Muscle layer of colon (tissue), 2 donors: ENCODE measurements around the gene HDAC9.

Experiments used
- H3K27ac ChIP-seq: one replicate; pipeline ENCODE4 v1.7.0; 2013; ENCODE audit warnings: low read depth, mild to moderate bottlenecking, low read length, moderate library complexity
- H3K27me3 ChIP-seq, 2 donors: one replicate each; pipeline ENCODE4 v1.7.0; 2013; ENCODE audit warnings: low read length in 2 of 2, mild to moderate bottlenecking in 2 of 2; ENCODE audit not compliant: insufficient read depth in 2 of 2, control insufficient read depth in 1 of 2
- H3K36me3 ChIP-seq: one replicate; pipeline ENCODE4 v1.7.0; 2013; ENCODE audit warnings: mild to moderate bottlenecking, low read length; ENCODE audit not compliant: insufficient read depth
- H3K4me1 ChIP-seq: one replicate; pipeline ENCODE4 v1.7.0; 2013; ENCODE audit warnings: mild to moderate bottlenecking, low read length; ENCODE audit not compliant: insufficient read depth
- H3K4me3 ChIP-seq, 2 donors: one replicate each; pipeline ENCODE4 v1.7.0; 2013; ENCODE audit warnings: low read length in 2 of 2, low read depth in 1 of 2, mild to moderate bottlenecking in 1 of 2, moderate library complexity in 1 of 2
- H3K9ac ChIP-seq: one replicate; pipeline ENCODE4 v1.7.0; 2013; ENCODE audit warnings: low read length
- H3K9me3 ChIP-seq: one replicate; pipeline ENCODE4 v1.7.0; 2013; ENCODE audit warnings: mild to moderate bottlenecking, low read length
- donor health status: abdominal sarcoma.
- donor health status: Adenocarcinoma of cecum.

HDAC9 gene

DNA sequence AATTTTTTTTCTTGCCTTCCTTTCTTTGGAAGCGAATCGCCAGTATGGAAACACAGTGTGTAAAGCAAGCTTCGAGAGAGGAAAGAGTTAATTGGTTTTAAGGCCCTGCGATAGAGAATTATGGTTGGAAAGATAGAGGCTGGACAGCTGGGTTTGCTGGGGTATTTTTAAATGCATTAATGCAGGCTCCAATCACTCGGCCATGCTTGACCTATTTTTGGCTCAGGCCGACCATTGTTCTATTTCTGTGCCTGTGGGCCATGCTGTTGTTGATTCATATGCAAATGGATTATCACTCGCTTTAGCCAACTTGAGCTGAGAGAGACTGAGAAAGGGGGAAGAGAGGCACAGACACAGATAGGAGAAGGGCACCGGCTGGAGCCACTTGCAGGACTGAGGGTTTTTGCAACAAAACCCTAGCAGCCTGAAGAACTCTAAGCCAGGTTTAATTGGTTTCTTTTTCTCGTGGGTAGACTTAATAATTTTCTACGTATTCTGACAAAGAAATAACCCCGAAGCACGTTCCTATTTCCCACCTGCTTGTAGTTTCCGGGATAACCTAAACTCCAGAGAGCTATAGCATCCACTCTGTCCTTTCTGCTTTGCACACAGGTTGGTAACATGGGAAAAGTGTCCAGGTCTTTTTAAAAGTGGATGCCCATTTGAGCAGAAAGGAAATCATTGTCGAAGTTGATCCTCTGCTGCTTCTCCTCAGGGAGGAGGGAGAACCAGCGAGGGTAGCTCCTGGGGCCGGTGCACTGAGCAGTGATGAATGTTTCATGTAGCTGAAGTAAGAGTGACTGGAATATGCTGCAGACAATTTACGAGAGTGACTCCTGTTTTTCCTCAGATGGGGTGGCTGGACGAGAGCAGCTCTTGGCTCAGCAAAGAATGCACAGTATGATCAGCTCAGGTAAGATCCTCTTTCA, at the start of gene HDAC9:
HDAC9 (plus strand) TSS at position 338 of the 929 bp plus-strand sequence; CDS start at position 892, 554 bp downstream.
- H3K27ac ChIP-seq: no peak within 1 kb of the TSS
- no peak within 1 kb of the TSS for H3K9ac ChIP-seq

DNA sequence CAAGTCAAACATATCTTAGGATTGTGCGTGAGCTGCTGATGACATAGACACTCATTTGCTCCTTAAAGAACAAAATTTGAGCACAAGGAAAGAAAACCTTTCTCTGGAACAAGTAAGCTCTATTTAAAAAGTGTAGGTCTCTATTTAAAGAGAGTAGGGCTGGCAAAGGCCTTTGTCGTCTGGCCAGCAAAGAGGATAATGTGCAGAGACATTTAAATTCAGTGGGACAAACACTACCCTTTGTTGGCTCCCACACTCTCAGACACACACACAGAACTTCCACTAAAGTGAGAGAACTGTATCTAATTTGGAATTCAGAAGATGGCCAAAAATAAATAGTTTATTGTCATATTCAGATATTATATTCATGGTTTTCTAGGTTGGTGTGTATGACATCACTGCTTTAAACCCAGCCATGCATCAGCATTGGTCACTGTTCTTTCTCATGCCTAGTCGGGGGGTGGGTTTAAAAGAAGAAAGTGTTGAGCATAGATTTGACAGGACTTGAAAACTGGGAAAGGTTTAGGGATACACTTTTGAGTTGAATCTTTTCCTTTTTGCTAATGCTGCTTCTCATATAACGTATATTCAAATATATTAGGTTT, 49.5 kb upstream of the HDAC9 start:
- Histone ChIP-seq H3K4me3 (no peak overlapping the region), H3K27me3 (no peaks in the 10 kb centered on the region), H3K4me1 (peaks cover 5% of the 10 kb centered on the region), H3K9ac (no peak overlapping the region), H3K27ac (no peak overlapping the region), H3K9me3 (no peaks in the 10 kb centered on the region), H3K36me3 (no peaks in the 10 kb centered on the region)

More for the DNA sequence above, at the start of gene HDAC9:
- H3K36me3 ChIP-seq: no peaks in the 10 kb centered on the region
- no peaks in the 10 kb centered on the region for H3K9me3 ChIP-seq
- H3K4me3 ChIP-seq: peak within 1 kb of the TSS in 1 of 2 donors; percentile 71
- H3K27me3 ChIP-seq: no peaks in the 10 kb centered on the region
- peaks cover 21% of the 10 kb centered on the region for H3K4me1 ChIP-seq

GRCh38 chr7:18450019-18450418, 45.5 kb upstream of the HDAC9 start:
- H3K9ac ChIP-seq: no peak overlapping the region
- H3K4me1 ChIP-seq: peaks cover 5% of the 10 kb centered on the region
- no peak overlapping the region for H3K4me3 ChIP-seq
- H3K36me3 ChIP-seq: no peaks in the 10 kb centered on the region
- no peak overlapping the region for H3K27ac ChIP-seq
- no peaks in the 10 kb centered on the region for H3K27me3 ChIP-seq
- H3K9me3 ChIP-seq: no peaks in the 10 kb centered on the region

- no peak overlapping the region for H3K27ac ChIP-seq
- no peak overlapping the region for H3K9ac ChIP-seq
- no peaks in the 10 kb centered on the region for H3K27me3 ChIP-seq
- H3K4me3 ChIP-seq: no peak overlapping the region
- no peaks in the 10 kb centered on the region for H3K36me3 ChIP-seq
- no peaks in the 10 kb centered on the region for H3K9me3 ChIP-seq
- H3K4me1 ChIP-seq: no peaks in the 10 kb centered on the region
These were observed 39.9 kb upstream of the HDAC9 start for GRCh38 chr7:18455606-18456005.

- no peaks in the 10 kb centered on the region for H3K27me3 ChIP-seq
- H3K4me1 ChIP-seq: no peaks in the 10 kb centered on the region
- H3K36me3 ChIP-seq: no peaks in the 10 kb centered on the region
- no peak overlapping the region for H3K9ac ChIP-seq
- H3K9me3 ChIP-seq: no peaks in the 10 kb centered on the region
- no peak overlapping the region for H3K4me3 ChIP-seq
- no peak overlapping the region for H3K27ac ChIP-seq
These were observed 37.7 kb upstream of the HDAC9 start for GRCh38 chr7:18457832-18458231.

- Histone ChIP-seq H3K4me1 (no peaks in the 10 kb centered on the region), H3K27me3 (no peaks in the 10 kb centered on the region), H3K36me3 (no peaks in the 10 kb centered on the region), H3K4me3 (no peak overlapping the region), H3K9ac (no peak overlapping the region), H3K9me3 (no peaks in the 10 kb centered on the region), H3K27ac (no peak overlapping the region)
These were observed 36.7 kb upstream of the HDAC9 start for GRCh38 chr7:18458830-18459229.

- H3K27me3 ChIP-seq: no peaks in the 10 kb centered on the region
- no peak overlapping the region for H3K27ac ChIP-seq
- no peaks in the 10 kb centered on the region for H3K36me3 ChIP-seq
- no peak overlapping the region for H3K9ac ChIP-seq
- no peak overlapping the region for H3K4me3 ChIP-seq
- H3K9me3 ChIP-seq: no peaks in the 10 kb centered on the region
- H3K4me1 ChIP-seq: no peaks in the 10 kb centered on the region
These were observed 35.9 kb upstream of the HDAC9 start for GRCh38 chr7:18459484-18460245.

DNA sequence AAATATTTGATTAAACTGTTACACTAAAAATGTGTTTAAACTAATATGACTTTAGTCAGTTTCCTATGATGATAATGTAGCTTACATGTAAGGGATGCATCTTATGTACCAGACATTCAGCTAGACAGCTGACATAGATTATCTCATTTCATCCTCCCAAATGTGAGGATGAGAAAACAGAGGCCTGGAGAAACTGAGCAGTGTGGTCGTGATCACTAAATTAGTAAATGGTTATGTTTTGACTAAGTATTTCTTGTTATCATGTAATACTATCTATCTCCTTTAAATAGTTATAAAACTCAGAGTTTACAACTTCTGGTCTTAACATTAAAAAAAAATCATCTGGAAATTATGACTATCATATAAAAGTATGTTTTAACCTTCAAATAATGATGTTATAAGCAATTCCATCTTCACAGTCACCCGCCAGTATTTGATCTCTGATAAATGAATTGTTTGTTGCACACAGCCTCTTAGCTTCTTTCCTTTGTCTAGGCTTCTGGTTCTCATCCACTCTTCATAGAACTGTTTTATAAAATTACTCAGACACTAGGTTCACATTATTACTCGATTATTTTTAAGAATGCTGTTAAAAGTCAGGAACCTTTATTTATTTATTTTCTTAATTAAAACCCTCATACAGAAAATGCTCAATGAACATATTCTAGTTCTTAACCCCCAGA, 33.6 kb upstream of the HDAC9 start:
- H3K9ac ChIP-seq: no peak overlapping the region
- no peaks in the 10 kb centered on the region for H3K4me1 ChIP-seq
- H3K4me3 ChIP-seq: no peak overlapping the region
- H3K9me3 ChIP-seq: no peaks in the 10 kb centered on the region
- H3K27me3 ChIP-seq: no peaks in the 10 kb centered on the region
- H3K27ac ChIP-seq: no peak overlapping the region
- no peaks in the 10 kb centered on the region for H3K36me3 ChIP-seq

DNA sequence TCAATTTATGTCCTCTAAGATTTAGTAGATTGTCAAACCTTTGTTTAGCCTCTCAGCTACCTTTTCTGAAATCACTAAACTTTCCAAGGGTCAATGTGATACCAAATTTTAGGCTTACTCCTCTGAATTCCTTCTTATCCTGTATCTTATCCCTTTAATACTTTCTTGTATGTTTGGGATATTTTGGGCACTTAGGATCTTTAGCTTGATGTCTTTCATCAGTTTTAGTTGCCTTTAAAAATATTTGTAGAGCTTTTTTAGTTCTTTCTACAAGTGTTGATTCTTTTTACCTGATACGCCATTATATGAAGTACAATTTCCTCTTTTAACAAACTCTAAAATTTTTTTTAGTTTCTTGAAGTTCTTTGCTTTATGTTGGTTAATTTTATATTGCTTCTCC, 30.7 kb upstream of the HDAC9 start:
- Histone ChIP-seq H3K9ac (no peak overlapping the region), H3K27ac (no peak overlapping the region), H3K27me3 (no peaks in the 10 kb centered on the region), H3K4me3 (no peak overlapping the region), H3K36me3 (no peaks in the 10 kb centered on the region), H3K4me1 (no peaks in the 10 kb centered on the region), H3K9me3 (no peaks in the 10 kb centered on the region)

DNA sequence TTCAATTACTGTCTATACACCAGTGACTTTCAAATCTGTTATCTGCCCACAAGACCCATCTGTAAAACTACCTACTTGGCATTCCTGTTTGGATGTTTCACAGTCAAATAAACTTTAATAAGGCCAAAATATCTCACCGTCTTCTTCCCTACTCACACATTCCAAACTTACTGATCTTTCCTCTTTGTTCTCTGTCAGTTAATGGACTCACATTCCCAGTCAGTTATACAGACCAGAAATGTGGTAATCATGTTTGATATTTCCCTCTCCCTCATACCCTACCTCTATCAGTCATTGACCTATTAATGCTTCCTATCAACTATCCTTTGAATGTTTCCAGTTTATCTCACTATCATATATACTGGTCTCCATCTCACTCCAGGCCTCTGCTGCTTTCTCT, 28.5 kb upstream of the HDAC9 start:
- no peak overlapping the region for H3K27ac ChIP-seq

DNA sequence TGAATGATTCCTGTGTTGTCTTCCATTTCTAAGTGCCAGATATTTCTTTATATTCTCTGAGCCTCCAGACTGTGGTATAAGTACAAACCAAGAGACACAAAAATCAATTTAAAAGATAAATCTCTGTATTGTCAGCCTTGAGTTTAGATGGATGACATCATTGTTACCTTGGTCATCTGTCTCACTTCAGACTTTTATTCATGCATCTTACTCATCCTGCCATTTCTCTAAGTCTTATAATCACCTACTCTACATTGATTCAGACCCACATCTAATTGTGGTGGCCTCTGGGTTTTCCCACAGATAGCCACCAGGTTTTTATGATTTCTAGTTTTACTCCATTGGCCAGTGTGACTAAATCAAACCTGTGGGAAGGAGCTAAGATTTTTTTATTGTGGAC, 26.8 kb upstream of the HDAC9 start:
- no peaks in the 10 kb centered on the region for H3K27me3 ChIP-seq
- no peak overlapping the region for H3K9ac ChIP-seq
- H3K36me3 ChIP-seq: no peaks in the 10 kb centered on the region
- no peaks in the 10 kb centered on the region for H3K9me3 ChIP-seq
- no peak overlapping the region for H3K4me3 ChIP-seq
- no peaks in the 10 kb centered on the region for H3K4me1 ChIP-seq
- no peak overlapping the region for H3K27ac ChIP-seq

More for the DNA sequence above, 28.5 kb upstream of the HDAC9 start:
- Histone ChIP-seq H3K36me3 (no peaks in the 10 kb centered on the region), H3K9me3 (no peaks in the 10 kb centered on the region), H3K27me3 (no peaks in the 10 kb centered on the region), H3K4me3 (no peak overlapping the region), H3K4me1 (no peaks in the 10 kb centered on the region), H3K9ac (no peak overlapping the region)
